Ectodermal cell (in vitro differentiated cells): Measurements from ENCODE around the gene BIK.

Experiments
- H3K27ac ChIP-seq: 2 replicates; pipeline ENCODE4 v1.7.0; 2013; ENCODE audit warnings: mild to moderate bottlenecking, low read depth, low read length; ENCODE audit not compliant: insufficient read depth, poor library complexity, severe bottlenecking
- H3K27me3 ChIP-seq: 2 replicates; pipeline ENCODE4 v1.7.0; 2013; ENCODE audit warnings: mild to moderate bottlenecking, low read length; ENCODE audit not compliant: insufficient read depth, control insufficient read depth, poor library complexity, severe bottlenecking
- H3K36me3 ChIP-seq: one replicate; pipeline ENCODE4 v1.7.0; 2013; ENCODE audit warnings: low read length; ENCODE audit not compliant: control insufficient read depth, insufficient read depth
- H3K4me1 ChIP-seq: one replicate; pipeline ENCODE4 v1.7.0; 2013; ENCODE audit warnings: low read length; ENCODE audit not compliant: control insufficient read depth, insufficient read depth
- H3K4me3 ChIP-seq: 2 replicates; pipeline ENCODE4 v1.7.0; 2013; ENCODE audit warnings: low read depth, low read length, control low read depth; ENCODE audit not compliant: insufficient read depth
- H3K9me3 ChIP-seq: 2 replicates; pipeline ENCODE4 v1.7.0; 2013; ENCODE audit warnings: mild to moderate bottlenecking, low read length, moderate library complexity; ENCODE audit not compliant: control insufficient read depth
- WGBS, 2 experiments: methylation state at CpG; one replicate each; pipeline ENCODE4 v1.1.7; 2013; ENCODE audit warnings: missing lambda C conversion rate in 2 of 2; 5-methylcytosine and 5-hydroxymethylcytosine counted together

BIK gene

GRCh38 chr22:43158778-43159483, 48.4 kb downstream of the BIK start:
- WGBS, 2 experiments, result 94 to 95% methylated on average over 24 of the region's 24 CpGs
- Histone ChIP-seq H3K36me3 (no peaks in the 10 kb centered on the region), H3K27ac (no peak overlapping the region), H3K4me3 (no peak overlapping the region), H3K27me3 (no peaks in the 10 kb centered on the region), H3K4me1 (no peaks in the 10 kb centered on the region), H3K9me3 (no peaks in the 10 kb centered on the region)

- Histone ChIP-seq H3K9me3 (no peaks in the 10 kb centered on the region), H3K27me3 (no peaks in the 10 kb centered on the region), H3K36me3 (no peaks in the 10 kb centered on the region), H3K4me1 (no peaks in the 10 kb centered on the region), H3K27ac (no peak overlapping the region), H3K4me3 (no peak overlapping the region)
- WGBS, 2 experiments, result 81 to 84% methylated on average over 18 of the region's 18 CpGs
These were observed 49.1 kb downstream of the BIK start for GRCh38 chr22:43159484-43160178.

GRCh38 chr22:43160497-43161126, 50.1 kb downstream of the BIK start:
- no peaks in the 10 kb centered on the region for H3K4me1 ChIP-seq
- no peak overlapping the region for H3K4me3 ChIP-seq
- H3K27me3 ChIP-seq, result no peaks in the 10 kb centered on the region
- H3K9me3 ChIP-seq, result no peaks in the 10 kb centered on the region
- no peaks in the 10 kb centered on the region for H3K36me3 ChIP-seq
- no peak overlapping the region for H3K27ac ChIP-seq
- WGBS, 2 experiments, result 95% methylated on average over 8 of the region's 8 CpGs

- 95% methylated on average over 24 of the region's 24 CpGs for WGBS, 2 experiments
- H3K4me3 ChIP-seq, result no peak overlapping the region
- no peak overlapping the region for H3K27ac ChIP-seq
- no peaks in the 10 kb centered on the region for H3K36me3 ChIP-seq
- H3K9me3 ChIP-seq, result no peaks in the 10 kb centered on the region
- no peaks in the 10 kb centered on the region for H3K4me1 ChIP-seq
- no peaks in the 10 kb centered on the region for H3K27me3 ChIP-seq
These were observed 52.0 kb downstream of the BIK start for GRCh38 chr22:43162412-43163150.

- H3K9me3 ChIP-seq, result no peaks in the 10 kb centered on the region
- no peaks in the 10 kb centered on the region for H3K4me1 ChIP-seq
- no peaks in the 10 kb centered on the region for H3K36me3 ChIP-seq
- H3K27me3 ChIP-seq, result no peaks in the 10 kb centered on the region
- H3K27ac ChIP-seq, result no peak overlapping the region
- WGBS, 2 experiments, result 89 to 91% methylated on average over 18 of the region's 18 CpGs
- no peak overlapping the region for H3K4me3 ChIP-seq
These were observed 52.8 kb downstream of the BIK start for GRCh38 chr22:43163241-43163795.

- no peaks in the 10 kb centered on the region for H3K27me3 ChIP-seq
- H3K9me3 ChIP-seq, result no peaks in the 10 kb centered on the region
- H3K27ac ChIP-seq, result no peak overlapping the region
- H3K4me1 ChIP-seq, result no peaks in the 10 kb centered on the region
- no peak overlapping the region for H3K4me3 ChIP-seq
- WGBS, 2 experiments, result 81 to 82% methylated on average over 16 of the region's 16 CpGs
- no peaks in the 10 kb centered on the region for H3K36me3 ChIP-seq
These were observed 54.1 kb downstream of the BIK start for GRCh38 chr22:43164636-43165035.

GRCh38 chr22:43166132-43166930, 55.8 kb downstream of the BIK start:
- no peaks in the 10 kb centered on the region for H3K9me3 ChIP-seq
- WGBS, 2 experiments, result 90% methylated on average over 23 of the region's 23 CpGs
- H3K4me3 ChIP-seq, result no peak overlapping the region
- H3K4me1 ChIP-seq, result no peaks in the 10 kb centered on the region
- peaks cover 7% of the 10 kb centered on the region for H3K36me3 ChIP-seq
- no peak overlapping the region for H3K27ac ChIP-seq
- H3K27me3 ChIP-seq, result no peaks in the 10 kb centered on the region

GRCh38 chr22:43167001-43167589, 56.5 kb downstream of the BIK start:
- WGBS, 2 experiments, result 94 to 97% methylated on average over 19 of the region's 19 CpGs
- no peaks in the 10 kb centered on the region for H3K27me3 ChIP-seq

More at GRCh38 chr22:43167001-43167589, 56.5 kb downstream of the BIK start:
- Histone ChIP-seq H3K9me3 (no peaks in the 10 kb centered on the region), H3K27ac (no peak overlapping the region), H3K4me3 (no peak overlapping the region), H3K36me3 (peaks cover 7% of the 10 kb centered on the region), H3K4me1 (no peaks in the 10 kb centered on the region)
